ENCODE measurements around the gene SRSF6.

DNA sequence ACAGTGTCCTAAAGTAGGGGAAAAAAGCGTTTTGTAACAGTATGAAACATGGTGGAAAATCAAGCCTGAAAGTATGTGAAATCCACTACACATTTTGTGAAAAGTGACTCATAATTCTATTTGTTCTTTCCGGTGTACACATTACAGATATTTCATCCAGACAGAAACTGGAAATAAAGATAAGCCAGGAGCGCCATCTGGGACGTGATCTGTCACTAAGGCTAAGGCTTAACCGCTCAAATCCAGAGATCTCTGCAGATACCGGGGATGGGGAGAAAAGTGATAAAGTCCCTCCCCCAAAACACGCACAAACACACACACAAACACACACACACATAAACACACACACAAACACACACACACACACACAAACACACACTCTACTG, 26.6 kb upstream of the SRSF6 start:
- TF ChIP-seq EZH2 (IDR thresholded peaks at IDR 0.05) (no peak), EZH2phosphoT487 (IDR thresholded peaks at IDR 0.05; ENCODE audit: borderline replicate concordance) (no peak), POLR2A (IDR thresholded peaks at IDR 0.05; ENCODE audit: borderline replicate concordance, extremely low read depth, insufficient read depth, insufficient read length) (no peak), ZFX (IDR thresholded peaks at IDR 0.05) (no peak), SIN3A (IDR thresholded peaks at IDR 0.05; ENCODE audit: low read depth) (no peak), CBX3 (IDR thresholded peaks at IDR 0.05; ENCODE audit: low read depth) (no peak), FOSL1 (IDR thresholded peaks at IDR 0.05; ENCODE audit: low read depth) (no peak), RAD21 (IDR thresholded peaks at IDR 0.05; ENCODE audit: low read depth) (no peak), POLR2AphosphoS5 (IDR thresholded peaks at IDR 0.05; ENCODE audit: low read depth, low read length) (no peak), ZNF274 (IDR thresholded peaks at IDR 0.05; ENCODE audit: low read depth, low read length) (no peak)
- TF ChIP-seq, protein P1, sequence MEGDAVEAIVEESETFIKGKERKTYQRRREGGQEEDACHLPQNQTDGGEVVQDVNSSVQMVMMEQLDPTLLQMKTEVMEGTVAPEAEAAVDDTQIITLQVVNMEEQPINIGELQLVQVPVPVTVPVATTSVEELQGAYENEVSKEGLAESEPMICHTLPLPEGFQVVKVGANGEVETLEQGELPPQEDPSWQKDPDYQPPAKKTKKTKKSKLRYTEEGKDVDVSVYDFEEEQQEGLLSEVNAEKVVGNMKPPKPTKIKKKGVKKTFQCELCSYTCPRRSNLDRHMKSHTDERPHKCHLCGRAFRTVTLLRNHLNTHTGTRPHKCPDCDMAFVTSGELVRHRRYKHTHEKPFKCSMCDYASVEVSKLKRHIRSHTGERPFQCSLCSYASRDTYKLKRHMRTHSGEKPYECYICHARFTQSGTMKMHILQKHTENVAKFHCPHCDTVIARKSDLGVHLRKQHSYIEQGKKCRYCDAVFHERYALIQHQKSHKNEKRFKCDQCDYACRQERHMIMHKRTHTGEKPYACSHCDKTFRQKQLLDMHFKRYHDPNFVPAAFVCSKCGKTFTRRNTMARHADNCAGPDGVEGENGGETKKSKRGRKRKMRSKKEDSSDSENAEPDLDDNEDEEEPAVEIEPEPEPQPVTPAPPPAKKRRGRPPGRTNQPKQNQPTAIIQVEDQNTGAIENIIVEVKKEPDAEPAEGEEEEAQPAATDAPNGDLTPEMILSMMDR (IDR thresholded peaks at IDR 0.05 in 2 of 3, conservative IDR thresholded peaks at IDR 0.05 in 1 of 3; ENCODE audit: borderline replicate concordance in 1 of 3, insufficient read depth in 1 of 3, low read depth in 2 of 3, low read length in 2 of 3) = no peak
- TF ChIP-seq, protein P2, sequence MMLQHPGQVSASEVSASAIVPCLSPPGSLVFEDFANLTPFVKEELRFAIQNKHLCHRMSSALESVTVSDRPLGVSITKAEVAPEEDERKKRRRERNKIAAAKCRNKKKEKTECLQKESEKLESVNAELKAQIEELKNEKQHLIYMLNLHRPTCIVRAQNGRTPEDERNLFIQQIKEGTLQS (IDR thresholded peaks at IDR 0.05) = no peak
- TF ChIP-seq, protein P3, sequence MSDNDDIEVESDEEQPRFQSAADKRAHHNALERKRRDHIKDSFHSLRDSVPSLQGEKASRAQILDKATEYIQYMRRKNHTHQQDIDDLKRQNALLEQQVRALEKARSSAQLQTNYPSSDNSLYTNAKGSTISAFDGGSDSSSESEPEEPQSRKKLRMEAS (IDR thresholded peaks at IDR 0.05) = no peak
- TF ChIP-seq, protein P4, sequence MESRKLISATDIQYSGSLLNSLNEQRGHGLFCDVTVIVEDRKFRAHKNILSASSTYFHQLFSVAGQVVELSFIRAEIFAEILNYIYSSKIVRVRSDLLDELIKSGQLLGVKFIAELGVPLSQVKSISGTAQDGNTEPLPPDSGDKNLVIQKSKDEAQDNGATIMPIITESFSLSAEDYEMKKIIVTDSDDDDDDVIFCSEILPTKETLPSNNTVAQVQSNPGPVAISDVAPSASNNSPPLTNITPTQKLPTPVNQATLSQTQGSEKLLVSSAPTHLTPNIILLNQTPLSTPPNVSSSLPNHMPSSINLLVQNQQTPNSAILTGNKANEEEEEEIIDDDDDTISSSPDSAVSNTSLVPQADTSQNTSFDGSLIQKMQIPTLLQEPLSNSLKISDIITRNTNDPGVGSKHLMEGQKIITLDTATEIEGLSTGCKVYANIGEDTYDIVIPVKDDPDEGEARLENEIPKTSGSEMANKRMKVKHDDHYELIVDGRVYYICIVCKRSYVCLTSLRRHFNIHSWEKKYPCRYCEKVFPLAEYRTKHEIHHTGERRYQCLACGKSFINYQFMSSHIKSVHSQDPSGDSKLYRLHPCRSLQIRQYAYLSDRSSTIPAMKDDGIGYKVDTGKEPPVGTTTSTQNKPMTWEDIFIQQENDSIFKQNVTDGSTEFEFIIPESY (IDR thresholded peaks at IDR 0.05; ENCODE audit: extremely low read depth, insufficient replicate concordance, low read length) = no peak

All from HCT116 (cell line).